Islet of Langerhans (tissue), 1 donor: ENCODE measurements around the gene BCL2.

ENCODE experiments used
- FAIRE-seq: peaks from one replicate; lab custom pipeline; 2011; peaks lifted over from hg19 to GRCh38; lab: Jason Lieb, UNC

BCL2 gene

DNA sequence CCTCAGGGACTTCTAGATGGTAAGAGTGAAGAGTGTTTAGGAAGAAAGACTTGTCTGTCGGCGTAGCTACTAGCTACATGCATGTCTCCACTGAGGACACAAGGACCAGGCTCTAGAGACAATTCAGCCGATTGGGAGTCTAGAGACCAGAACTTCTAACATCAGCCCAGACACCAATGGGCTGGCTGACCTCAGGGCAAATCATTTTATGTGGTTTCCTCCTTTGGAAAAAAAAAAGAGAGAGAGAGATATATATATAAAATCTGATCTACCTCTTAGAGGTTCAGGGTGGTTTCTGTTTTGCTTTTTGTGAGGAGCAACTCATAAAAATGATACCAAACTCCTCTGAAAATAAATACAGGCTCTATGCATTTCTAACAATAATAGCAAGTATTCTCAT lies 212.8 kb downstream of the BCL2 start:
- no peak for FAIRE-seq

DNA sequence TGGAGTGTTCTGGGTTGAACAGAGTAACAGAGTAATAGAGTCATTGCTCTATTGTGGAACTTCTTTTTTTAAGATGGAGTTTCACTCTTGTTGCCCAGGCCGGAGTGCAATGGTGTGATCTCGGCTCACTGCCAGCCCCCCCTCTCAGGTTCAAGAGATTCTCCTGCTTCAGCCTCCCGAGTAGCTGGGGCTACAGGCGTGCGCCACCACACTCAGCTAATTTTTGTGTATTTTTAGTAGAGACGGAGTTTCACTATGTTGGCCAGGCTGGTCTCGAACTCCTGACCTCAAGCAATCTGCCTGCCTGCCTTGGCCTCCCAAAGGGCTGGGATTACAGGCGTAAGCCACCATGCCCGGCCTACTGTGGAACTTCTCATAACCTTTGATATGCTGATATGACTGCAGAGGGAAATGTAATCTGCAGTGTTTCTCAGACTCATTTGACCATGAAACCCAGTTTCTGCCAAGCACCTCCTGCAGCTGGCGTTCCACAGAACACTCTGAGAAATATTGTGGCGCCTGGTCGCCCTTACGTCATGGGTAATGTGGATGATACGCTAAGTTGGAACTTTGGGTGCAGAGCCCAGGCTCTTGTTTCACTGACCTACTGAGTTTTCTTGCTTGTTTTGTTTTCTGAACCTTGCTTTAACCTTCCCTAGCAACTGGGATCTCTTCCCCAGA lies 213.8 kb downstream of the BCL2 start:
- no peak for FAIRE-seq

DNA sequence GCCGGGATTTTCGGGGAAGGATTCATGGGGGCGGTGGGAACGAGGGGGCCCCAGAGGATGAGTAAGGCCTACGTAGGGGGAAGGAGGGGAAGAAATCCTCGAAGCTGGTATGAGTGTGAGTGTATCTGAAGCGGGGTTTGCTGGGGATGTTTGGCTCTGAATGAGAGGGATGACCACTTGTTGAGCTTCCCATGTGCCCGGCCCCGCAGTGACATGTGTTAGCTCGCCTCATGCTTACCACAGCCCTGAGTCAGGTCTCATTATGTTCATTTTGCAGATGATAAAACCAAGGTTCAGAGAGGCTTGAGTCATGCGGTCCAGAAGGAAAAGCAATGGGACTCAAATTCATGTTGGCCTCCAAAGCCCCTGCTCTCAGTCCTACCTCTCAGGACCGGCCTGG lies 214.7 kb downstream of the BCL2 start:
- no peak for FAIRE-seq

DNA sequence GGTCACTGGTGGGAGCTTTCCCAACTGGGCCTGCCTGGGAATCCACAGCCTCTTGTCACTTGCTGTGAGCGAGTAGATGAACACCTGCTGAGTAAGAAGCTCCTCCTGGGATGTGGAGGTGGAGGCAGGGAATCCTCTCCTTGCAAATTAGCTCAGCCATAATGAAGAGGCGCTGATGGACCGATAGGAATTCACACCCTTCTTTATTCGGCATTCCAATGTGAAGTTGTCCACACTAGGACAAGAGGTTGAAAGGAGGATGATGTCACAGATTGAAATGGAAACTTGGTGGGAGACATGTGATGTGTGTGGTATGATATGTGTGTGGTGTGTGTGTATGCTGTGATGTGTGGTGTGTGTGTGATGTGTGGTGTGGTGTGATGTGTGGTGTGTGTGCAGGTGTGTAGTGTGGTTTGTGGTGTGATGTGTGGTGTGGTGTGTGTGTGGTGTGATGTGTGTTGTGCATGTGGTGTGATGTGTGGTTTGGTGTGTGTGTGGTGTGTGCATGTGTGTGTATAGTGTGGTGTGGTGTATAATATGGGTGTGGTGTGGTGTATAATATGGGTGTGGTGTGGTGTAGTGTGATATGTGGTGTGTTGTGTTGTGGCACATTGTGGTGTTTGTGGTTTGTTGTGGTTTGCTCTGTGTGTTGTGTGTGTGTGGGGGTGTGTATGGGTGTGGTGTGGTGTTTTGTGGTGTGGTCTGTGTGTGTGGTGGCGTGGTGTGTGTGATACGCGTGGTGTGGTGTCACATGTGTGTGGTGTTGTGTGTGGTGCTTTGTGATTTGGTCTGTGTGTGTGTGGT lies 216.4 kb downstream of the BCL2 start:
- no peak for FAIRE-seq

DNA sequence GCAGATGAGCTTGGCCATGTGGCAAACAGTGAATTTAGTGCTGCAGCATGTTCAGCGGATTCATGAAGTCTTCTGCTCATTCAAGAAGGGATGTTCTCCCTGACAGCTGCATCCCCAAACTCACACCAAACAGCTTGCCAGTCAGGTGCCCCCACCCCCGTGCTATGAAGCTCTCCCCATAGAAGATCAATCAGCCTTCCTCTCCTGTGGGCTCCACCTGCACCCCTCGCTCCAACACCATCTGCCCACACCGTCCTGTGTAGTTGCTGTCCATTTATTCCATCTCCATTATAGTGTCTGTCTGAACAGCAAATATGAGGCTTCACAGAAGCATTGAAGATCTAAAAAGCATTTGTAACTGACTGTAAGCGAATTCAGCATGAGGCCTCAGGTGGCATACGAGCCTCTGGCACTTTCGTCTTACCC lies 218.9 kb downstream of the BCL2 start:
- FAIRE-seq: no peak

DNA sequence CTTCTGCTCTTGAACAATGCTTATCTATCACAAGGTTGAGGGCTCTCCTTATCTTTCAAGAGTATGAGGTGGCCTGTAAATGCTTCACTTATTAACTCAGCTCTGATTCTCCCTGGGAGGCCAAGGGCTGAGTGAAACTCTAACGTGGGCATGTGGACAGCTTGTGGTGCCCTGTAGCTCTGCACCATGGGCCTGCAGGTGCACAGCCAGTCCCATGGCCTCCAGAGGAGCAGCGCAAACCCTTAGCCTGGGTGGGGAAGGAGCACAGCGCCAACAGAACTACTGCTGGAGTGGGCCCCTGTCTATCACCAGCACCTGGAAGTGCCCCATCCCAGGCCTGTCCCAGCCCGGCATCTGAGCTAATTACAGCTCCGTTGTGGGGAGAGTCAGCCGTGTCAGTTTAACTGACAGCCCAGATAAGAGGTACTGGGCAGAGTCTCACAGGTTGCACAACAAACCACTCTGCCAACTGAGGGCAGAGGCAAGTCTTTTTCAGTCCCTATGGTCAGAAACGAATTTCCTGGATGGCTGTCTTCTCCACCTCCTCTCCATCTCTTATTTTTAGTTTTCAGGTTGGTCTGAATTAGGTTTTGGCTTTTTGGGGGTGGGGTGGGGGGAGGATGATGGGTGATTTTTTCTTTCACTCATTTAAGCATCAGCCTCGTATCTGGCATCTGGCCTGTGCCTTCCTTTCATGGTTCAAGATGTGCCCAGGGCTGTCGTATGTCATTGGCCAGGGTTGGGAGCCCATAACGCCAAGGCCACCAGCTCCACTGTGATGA lies 219.5 kb downstream of the BCL2 start:
- no peak for FAIRE-seq

DNA sequence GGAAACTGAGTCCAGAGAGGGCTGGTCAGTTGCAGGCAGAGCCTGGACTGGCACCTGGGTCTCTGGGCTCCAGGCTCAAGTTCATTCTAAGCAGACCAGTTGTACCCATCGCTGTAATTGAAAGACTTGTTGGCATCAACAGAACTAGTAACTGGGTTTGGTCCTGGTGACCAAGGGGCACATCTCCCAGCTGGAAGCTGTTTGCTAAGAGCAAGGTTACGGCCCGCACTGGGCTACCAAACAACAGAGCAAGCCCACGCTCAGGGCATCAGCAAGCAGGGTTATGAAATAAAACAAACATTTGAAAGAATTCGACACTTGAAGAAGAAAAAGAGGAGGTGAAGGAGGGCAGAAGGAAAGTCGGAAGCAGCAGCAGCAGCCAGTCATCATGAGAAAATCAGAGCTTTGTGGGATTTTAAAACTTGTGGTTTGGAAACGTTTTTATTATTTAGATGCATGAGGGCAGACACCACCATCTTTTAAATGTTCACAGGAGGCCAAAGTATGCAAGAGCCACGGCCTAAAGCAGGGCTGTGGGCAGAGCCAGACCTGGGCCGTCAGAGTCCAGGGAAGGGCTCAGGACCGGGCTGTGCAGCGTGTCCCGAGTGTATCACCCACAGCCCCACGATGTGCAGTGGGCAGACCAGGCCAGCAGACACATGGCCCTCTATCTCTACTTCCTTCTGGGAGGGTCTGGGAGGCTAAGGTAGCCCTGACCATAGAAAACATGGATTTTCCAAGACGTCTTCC lies 220.3 kb downstream of the BCL2 start:
- FAIRE-seq: no peak

DNA sequence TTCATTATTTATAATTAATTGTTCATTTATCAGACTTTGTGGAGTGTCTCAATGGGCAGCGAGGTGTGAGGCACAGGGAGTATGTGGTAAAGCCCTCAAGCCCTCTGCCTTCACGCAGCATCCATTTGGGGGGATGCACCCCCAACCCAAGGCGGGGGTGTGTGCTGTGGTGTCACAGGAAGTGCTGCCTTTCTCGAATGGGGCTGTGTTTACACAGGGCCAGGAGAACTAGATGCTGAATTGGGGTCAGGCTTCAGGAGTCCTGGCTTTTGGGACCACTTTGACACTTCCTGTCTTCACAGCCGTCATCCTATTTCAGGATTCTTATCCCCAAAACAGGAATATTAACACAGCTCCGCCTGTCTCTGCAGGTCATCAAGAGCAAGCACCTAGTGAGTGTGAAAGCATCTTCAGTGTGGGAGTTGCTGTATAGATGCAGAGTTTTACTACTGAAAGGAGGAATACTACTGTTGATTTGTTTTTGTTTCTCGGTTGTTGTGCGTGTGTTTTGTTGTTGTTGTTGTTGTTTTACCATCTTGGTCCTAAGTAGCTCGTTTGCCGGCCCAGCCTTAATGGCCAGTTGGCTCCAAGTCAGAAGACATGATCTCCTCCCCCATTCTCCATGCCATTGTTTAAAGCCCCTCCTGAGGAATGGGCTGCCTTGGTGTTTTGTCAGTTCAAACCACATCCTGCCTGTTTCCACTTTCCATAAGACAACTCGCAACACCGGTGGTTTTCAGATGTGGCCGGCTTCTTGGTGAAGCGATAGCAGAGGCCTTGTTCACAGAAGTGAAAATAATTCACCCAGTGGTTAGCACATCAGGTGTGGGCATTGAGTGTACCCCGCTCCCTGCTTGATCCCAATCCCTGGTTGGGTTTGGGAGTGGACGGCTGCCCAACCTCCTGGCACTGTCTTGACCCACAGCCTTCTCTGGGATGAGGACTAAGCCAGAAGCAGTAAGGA lies 221.3 kb downstream of the BCL2 start:
- FAIRE-seq: no peak

DNA sequence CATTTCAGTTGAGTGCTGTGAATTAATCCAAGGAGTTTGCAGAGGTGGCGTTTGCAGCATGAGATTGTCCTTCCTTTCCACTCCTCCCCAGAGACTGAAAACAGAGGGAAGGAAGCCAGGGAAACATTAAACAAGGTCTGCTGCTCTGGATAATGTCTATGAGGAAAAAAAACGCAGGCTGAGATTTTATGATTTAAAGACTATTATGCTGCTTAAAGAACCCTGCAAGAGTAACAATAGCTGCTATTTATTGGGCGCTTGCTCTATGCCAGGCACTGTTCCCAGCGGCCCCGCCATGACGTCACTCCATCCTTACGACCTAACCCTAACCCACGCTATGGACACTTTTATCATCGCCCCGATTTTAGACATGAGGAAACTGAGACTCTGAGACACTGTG lies 222.4 kb downstream of the BCL2 start:
- no peak for FAIRE-seq

DNA sequence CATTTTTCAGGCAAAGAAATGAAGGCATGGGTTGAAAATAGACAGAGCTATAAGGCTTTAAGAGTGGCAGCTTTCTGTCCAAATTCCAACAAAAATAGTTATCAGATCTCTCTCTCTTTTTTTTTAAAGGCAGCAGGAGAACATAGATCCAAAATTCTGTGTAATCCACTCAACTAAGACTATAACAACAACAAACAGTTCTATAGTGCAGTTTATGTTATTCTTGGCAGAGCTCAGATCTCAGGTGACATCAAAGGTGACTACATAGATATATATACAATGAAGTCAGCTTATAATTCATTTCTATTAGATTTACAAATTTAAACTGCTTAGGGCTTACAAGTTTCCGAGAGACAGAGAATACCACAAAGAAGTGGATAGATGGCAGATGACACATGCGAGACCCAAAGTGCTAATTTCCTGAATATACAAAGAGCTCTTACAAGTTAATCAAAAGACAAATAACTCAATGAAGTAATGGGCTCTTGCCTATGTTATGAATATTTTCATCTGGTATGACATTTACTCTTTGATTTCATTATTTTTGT lies 223.2 kb downstream of the BCL2 start:
- no peak for FAIRE-seq

DNA sequence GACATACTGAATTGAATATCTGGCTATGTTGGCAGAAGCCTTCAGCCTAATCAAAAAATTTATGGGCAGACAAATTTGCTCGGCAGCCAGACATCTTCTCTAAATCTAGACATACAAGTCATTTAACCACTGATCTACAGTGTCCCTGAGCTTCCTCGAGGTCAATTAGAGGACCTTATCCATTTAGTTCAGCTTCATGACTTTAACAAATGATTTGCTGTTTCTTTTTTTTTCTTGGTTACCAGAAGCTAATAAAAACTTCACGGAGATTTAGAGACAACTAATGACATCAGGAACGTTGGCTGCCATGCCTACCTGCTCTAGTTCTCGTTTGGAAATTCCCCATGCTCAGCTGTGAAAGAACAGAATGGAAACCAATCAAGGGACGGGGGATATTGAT lies 223.8 kb downstream of the BCL2 start:
- FAIRE-seq: no peak

DNA sequence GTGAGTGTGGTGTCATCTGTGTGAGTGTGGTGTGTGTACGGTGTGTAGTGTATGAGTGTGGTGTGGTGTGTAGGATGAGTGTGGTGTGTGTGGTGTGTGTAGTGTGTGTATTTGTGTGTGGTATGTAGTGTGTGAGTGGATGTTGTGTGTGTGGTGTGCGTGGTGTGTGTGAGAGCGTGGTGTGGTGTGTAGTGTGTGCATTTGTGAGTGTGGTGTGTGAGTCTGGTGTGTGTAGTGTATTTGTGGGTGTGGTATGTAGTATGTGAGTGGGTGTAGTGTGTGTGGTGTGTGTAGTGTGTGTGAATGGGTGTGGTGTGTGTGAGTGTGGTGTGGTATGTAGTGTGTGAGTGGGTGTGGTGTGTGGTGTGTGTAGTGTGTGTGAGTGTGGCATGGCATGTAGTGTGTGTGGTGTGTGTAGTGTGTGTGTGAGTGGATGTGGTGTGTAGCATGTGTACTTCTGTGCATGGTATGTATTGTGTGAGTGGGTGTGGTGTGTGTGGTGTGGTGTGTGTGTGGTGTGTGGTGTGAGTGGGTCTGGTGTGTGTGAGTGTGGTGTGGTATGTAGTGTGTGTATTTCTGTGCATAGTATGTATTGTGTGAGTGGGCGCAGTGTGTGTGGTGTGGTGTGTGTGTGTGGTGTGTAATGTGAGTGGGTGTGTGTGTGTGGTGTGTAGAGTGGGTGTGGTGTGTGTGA lies 227.8 kb downstream of the BCL2 start:
- no peak for FAIRE-seq

DNA sequence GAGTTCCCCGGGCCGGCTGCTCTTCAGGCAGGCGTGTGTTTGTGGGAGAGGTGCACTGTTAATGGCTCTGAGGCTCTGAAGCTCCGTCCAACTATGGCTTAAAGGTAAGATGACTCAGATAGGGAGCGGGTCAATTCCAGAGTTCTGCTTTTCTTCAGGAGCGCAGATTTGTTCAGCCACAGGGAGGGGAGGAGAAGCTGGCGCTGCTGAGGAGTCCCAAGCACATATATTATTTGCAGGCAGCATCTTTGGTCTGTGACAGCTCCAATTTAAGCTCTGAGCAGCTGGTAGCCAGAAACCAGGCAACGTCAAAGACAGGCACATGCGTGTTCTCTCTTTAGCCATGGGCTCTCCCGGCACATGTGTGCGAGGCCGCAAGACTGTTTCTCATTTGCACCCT lies 229.2 kb downstream of the BCL2 start:
- FAIRE-seq: no peak

DNA sequence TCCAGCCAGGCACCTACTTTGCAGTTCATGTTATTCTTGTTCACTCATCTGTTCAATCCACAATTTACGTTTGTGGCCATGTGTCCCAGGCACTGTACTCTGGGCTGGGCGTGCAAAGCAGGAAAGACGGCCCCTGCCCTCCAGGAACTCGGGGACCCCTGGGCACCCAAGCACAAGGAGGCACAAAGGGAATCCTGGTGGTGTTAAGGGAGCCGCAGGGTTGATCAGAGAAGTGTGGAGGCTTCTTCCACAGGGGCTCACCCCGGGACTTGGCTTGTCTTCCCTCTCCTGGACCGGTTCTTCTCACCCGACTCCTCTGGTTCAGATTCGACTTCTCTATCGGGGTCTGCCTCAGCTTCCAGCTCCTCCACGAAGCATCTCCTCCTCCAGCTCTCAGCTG lies 230.5 kb downstream of the BCL2 start:
- FAIRE-seq: no peak

DNA sequence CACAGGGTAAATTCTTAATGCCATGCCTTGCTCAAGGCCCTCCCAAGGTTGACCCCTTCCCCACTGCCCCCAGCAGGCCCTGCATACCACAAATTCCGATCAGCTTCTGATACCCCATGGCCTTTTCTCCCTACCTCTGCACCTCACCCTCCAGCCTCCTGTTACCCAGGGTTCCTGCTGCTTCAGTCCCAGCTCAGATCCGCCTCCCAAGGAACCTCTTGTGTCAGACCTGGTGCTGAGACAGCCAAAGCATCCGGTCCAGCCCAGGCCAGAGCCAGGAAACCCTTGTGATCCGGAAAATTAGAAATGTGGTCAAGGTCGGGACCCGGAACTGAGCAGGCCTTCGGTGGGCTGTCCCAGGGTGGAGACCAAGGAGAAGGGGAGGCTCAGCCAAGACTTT lies 231.3 kb downstream of the BCL2 start:
- FAIRE-seq: no peak

DNA sequence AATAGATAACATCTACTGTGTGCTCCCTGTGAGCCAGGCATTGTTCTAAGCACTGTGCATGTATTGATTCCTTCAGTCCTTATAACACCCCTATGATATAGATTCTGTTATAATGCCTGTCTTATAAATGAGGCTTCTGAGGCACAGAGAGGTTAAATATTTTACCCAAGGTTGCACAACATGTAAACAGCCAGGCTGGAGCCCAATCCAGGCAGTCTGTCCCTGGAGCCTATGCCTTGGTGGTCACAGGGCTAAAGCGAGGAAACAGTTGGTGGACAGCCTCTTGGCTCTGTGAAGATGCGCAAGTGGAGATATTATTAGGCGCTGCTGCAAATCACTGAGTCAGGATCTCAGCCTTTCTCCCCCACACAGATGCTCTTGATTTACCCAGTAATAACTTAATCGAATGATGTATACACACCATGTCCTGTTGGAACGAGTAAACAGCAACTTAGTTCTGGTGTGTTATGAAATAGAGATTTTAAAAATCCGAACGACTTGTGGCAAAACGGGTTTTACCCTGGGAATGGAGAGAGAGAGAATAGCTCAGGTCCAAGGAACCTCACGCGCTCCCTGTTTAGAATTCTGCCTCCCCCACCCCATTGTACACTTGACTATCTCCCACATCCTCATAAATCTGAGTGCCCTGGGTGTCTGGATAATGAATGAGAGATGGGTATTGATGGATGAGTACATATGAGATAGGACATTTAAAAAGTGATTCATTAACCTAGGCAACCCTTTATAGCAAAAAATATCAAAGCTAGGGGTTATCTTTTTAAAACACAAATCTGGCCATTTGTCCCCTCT lies 231.9 kb downstream of the BCL2 start:
- no peak for FAIRE-seq

DNA sequence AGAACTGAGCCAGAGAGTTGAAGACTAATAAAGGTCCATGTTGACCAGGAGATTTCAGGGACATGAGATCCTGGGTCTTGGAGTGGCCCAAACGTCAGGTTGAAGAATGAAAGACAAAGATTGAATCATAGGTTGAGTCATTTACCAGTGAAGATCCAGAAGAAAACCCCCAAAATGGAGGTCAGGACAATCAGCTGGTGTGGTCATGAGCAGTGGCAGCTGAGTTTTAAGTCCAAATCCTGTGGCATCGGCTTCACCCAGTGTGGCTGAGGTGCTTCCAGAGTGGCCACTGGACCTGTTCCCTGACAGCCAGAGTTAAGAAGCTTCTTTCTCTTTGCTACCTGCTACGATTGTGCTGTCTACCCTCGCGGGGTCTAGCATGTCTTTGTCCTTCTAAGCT lies 234.0 kb downstream of the BCL2 start:
- no peak for FAIRE-seq

DNA sequence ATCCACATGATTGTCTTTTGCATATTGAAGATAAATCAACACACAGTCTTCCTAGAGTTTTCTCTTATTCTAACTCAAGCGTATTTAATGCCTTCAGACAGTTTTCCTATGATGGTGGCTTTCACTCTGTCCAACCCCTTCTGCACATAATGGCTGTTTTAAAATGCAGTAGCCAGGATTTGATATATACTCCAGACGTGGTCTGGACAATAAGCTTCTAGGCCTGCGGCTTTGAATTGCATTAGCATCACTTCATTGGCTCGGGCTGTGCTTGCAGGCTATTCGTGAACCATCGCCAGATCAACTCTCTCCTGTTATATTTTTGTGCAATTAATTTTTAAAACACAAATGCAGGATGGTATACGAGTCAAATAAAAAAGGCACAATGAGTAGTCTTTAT lies 235.3 kb downstream of the BCL2 start:
- FAIRE-seq: no peak

DNA sequence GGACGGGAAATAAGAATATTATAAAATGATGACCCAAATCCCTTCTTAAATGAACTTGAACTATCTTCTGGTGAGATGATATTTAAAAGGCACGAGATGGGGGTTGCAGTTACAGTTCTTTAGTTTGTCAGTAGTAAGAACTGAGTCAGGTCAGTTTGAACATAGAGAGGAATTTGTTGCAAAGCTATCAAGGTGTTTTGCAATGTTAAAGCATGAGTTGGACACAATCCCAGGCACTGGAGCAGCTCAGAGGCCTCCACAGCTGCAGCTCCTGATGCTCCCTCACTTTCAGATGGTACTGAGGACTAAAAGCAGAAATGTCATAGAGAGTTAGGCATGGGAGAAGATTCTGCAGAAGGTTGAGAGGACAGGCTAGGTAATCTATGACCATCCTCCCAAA lies 236.0 kb downstream of the BCL2 start:
- no peak for FAIRE-seq
